Liver (tissue), 9 donors: ENCODE results near the gene MTG1. TPM values are rescaled to one million over a fixed set of nuclear protein-coding genes. Genes with fewer than 3 reads are reported as not detected.

Experiments used
- DNase-seq: peaks from one replicate; pipeline ENCODE4 v3.0.0-alpha.2; 2017; ENCODE audit warnings: low spot score
- H3K27ac ChIP-seq, 2 donors: one replicate each; pipeline ENCODE4 v1.7.0; 2013; ENCODE audit warnings: inconsistent platforms in 2 of 2, low read length in 2 of 2, control low read depth in 1 of 2, low read depth in 1 of 2, mild to moderate bottlenecking in 1 of 2
- H3K27me3 ChIP-seq, 4 donors: one replicate each; pipeline versions ENCODE4 v1.6.1 to v1.7.0; 2013; ENCODE audit warnings: low read length in 3 of 4, inconsistent platforms in 1 of 4, mild to moderate bottlenecking in 1 of 4, moderate library complexity in 1 of 4; ENCODE audit not compliant: control insufficient read depth in 4 of 4, insufficient read depth in 4 of 4
- H3K36me3 ChIP-seq, 4 donors: one replicate each; pipeline versions ENCODE4 v1.6.1 to v1.7.0; 2013; ENCODE audit warnings: low read length in 3 of 4, mild to moderate bottlenecking in 3 of 4, low read depth in 1 of 4, moderate library complexity in 1 of 4; ENCODE audit not compliant: control insufficient read depth in 4 of 4, insufficient read depth in 3 of 4
- H3K4me1 ChIP-seq, 4 donors: one replicate each; pipeline versions ENCODE4 v1.6.1 to v1.7.0; 2013; ENCODE audit warnings: low read length in 3 of 4, mild to moderate bottlenecking in 3 of 4, moderate library complexity in 1 of 4; ENCODE audit not compliant: control insufficient read depth in 4 of 4, insufficient read depth in 4 of 4
- H3K4me3 ChIP-seq, 3 donors: one replicate each; pipeline versions ENCODE4 v1.6.1 to v1.7.0; 2013; ENCODE audit warnings: low read length in 3 of 3, control low read depth in 1 of 3, low read depth in 1 of 3, mild to moderate bottlenecking in 1 of 3
- H3K9ac ChIP-seq, 2 donors: one replicate each; pipeline ENCODE4 v1.7.0; 2013; ENCODE audit warnings: low read length in 2 of 2, mild to moderate bottlenecking in 2 of 2, moderate library complexity in 2 of 2, control low read depth in 1 of 2, low read depth in 1 of 2
- H3K9me3 ChIP-seq, 4 donors: one replicate each; pipeline versions ENCODE4 v1.6.1 to v1.7.0; 2013; ENCODE audit warnings: low read length in 3 of 4; ENCODE audit not compliant: control insufficient read depth in 4 of 4
- ATF3 ChIP-seq: IDR thresholded peaks from 2 replicates; pipeline ENCODE4 v1.6.1; 2016; ENCODE audit warnings: antibody characterized with exemption
- CTCF ChIP-seq: fragments of 150-350 bp; IDR thresholded peaks from 2 replicates; pipeline ENCODE4 v1.5.1; 2017; ENCODE audit warnings: improper control_type of control experiment, low read depth, low read length; ENCODE audit not compliant: missing input control
- EGR1 ChIP-seq, 2 donors: IDR thresholded peaks; 2 replicates each; pipeline ENCODE4 v1.6.1; 2016 to 2018; ENCODE audit warnings: antibody characterized with exemption in 2 of 2, low read depth in 2 of 2
- FOXA1 ChIP-seq: IDR thresholded peaks from 2 replicates; pipeline ENCODE4 v1.6.1; 2016; ENCODE audit warnings: antibody characterized with exemption
- GABPA ChIP-seq, 2 donors: IDR thresholded peaks in 1 of 2; conservative IDR thresholded peaks in 1 of 2; 2 replicates each; pipeline ENCODE4 v1.6.1; 2016; ENCODE audit warnings: antibody characterized with exemption in 2 of 2, mild to moderate bottlenecking in 1 of 2, moderate library complexity in 1 of 2
- HNF4A ChIP-seq, 2 donors: conservative IDR thresholded peaks; 2 replicates each; pipeline ENCODE4 v1.6.1; 2016; ENCODE audit warnings: antibody characterized with exemption in 2 of 2, mild to moderate bottlenecking in 2 of 2
- HNF4G ChIP-seq: IDR thresholded peaks from 2 replicates; pipeline ENCODE4 v1.6.1; 2016; ENCODE audit warnings: antibody characterized with exemption
- JUND ChIP-seq, 2 donors: IDR thresholded peaks; 2 replicates each; pipeline ENCODE4 v1.6.1; 2016; ENCODE audit warnings: antibody characterized with exemption in 2 of 2
- MAX ChIP-seq: IDR thresholded peaks from 2 replicates; pipeline ENCODE4 v1.6.1; 2016; ENCODE audit warnings: antibody characterized with exemption
- NR2F2 ChIP-seq: IDR thresholded peaks from 2 replicates; pipeline ENCODE4 v1.6.1; 2016; ENCODE audit warnings: antibody characterized with exemption
- RAD21 ChIP-seq, 2 donors: IDR thresholded peaks; 2 replicates each; pipeline ENCODE4 v1.6.1; 2016; ENCODE audit warnings: antibody characterized with exemption in 2 of 2, mild to moderate bottlenecking in 2 of 2
- REST ChIP-seq: IDR thresholded peaks from 2 replicates; pipeline ENCODE4 v1.6.1; 2016; ENCODE audit warnings: antibody characterized with exemption, mild to moderate bottlenecking
- RXRA ChIP-seq, 2 donors: IDR thresholded peaks; 2 replicates each; pipeline ENCODE4 v1.6.1; 2017 to 2018; ENCODE audit warnings: antibody characterized with exemption in 2 of 2, mild to moderate bottlenecking in 1 of 2
- SP1 ChIP-seq: IDR thresholded peaks from 2 replicates; pipeline ENCODE4 v1.6.1; 2018; ENCODE audit warnings: antibody characterized with exemption, mild to moderate bottlenecking
- YY1 ChIP-seq: IDR thresholded peaks from 2 replicates; pipeline ENCODE4 v1.6.1; 2016; ENCODE audit warnings: antibody characterized with exemption, mild to moderate bottlenecking
- WGBS: extraction: QIAGEN DNeasy Blood & Tissue Kit; methylation state at CpG from one replicate; pipeline ENCODE4 v1.1.7; 2013; 5-methylcytosine and 5-hydroxymethylcytosine counted together
- polyA plus RNA-seq, 2 donors: library from polyadenylated mRNA; stranded (reverse) in 1 of 2; unstranded in 1 of 2; fragments of 200-250 nt in 1 of 2; fragments of >200 nt in 1 of 2; fragmentation: Nextera tagmentation in 1 of 2; extraction: Ambion mirVana in 1 of 2; gene quantifications; one replicate each; pipeline versions ENCODE4 v1.2.1 to v1.2.3, GENCODE V29; 2013 to 2015
- total RNA-seq, 2 donors: library from RNA; depleted of rRNA; stranded (reverse); fragments of >200 nt; gene quantifications; one replicate each; pipeline ENCODE4 v1.2.3, GENCODE V29; 2014
- TF ChIP-seq, protein P1 (sequence below): IDR thresholded peaks from 2 replicates; pipeline ENCODE4 v1.6.1; 2016; ENCODE audit warnings: antibody characterized with exemption
- donor health status: healthy.
- donor health status: healthy.
- donor health status: healthy.
- donor health status: healthy.
- donor health status: healthy.

MTG1 gene
- total and polyA plus RNA-seq, 4 donors, result 19.4 to 70.6 (median 38.2) TPM

GRCh38 chr10:133359972-133360610 lies 33.9 kb upstream of the MTG1 start (continued):
- TF ChIP-seq CTCF (no peak), MAX (peak; percentile 89), HNF4A (conservative IDR thresholded peaks at IDR 0.05) (peak; percentile 95 to 99), GABPA (IDR thresholded peaks at IDR 0.05 in 1 of 2, conservative IDR thresholded peaks at IDR 0.05 in 1 of 2) (peak in 1 of 2 donors; percentile 47), ATF3 (peak; percentile 35), YY1 (peak; percentile 70), SP1 (peak; percentile 97), RXRA (IDR thresholded peaks at IDR 0.05) (peak; percentile 87 to 95), NR2F2 (no peak)

DNA sequence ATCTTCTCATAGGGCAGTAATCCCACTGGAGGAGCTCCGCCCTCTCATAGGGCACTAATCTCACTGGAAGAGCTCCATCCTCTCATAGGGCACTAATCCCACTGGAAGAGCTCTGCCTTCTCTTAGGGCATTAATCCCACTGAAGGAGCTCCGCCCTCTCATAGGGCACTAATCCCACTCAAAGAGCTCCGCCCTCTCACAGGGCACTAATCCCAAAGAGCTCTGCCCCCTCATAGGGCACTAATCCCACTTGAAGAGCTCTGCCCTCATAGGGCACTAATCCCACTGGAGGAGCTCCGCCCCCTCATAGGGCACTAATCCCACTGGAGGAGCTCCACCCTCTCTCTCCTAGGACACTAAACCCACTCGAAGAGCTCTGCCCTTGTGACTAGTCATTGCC lies 32.7 kb upstream of the MTG1 start:
- H3K4me3 ChIP-seq, result no peak overlapping the region
- H3K27ac ChIP-seq, result peak overlapping the region; percentile 91 to 93

GRCh38 chr10:133361773-133362441 lies 32.0 kb upstream of the MTG1 start:
- Histone ChIP-seq H3K27ac (peak overlapping the region in 1 of 2 donors; percentile 93), H3K36me3 (peaks cover 21 to 51% (median 38%) of the 10 kb centered on the region in 4 donors), H3K4me1 (peaks cover 10 to 39% (median 23%) of the 10 kb centered on the region in 4 donors), H3K9me3 (no peaks in the 10 kb centered on the region), H3K27me3 (no peaks in the 10 kb centered on the region), H3K9ac (no peak overlapping the region), H3K4me3 (no peak overlapping the region)
- DNase-seq, result no peak
- WGBS, result 88% methylated on average over 18 of the region's 18 CpGs
- no peak for TF ChIP-seq FOXA1
- no peak for TF ChIP-seq EGR1 (IDR thresholded peaks at IDR 0.05; ENCODE audit: low read depth in 2 of 2)
- no peak for TF ChIP-seq ATF3
- TF ChIP-seq RAD21 (IDR thresholded peaks at IDR 0.05), result no peak
- no peak for TF ChIP-seq CTCF
- no peak for TF ChIP-seq HNF4G
- TF ChIP-seq, protein P1, sequence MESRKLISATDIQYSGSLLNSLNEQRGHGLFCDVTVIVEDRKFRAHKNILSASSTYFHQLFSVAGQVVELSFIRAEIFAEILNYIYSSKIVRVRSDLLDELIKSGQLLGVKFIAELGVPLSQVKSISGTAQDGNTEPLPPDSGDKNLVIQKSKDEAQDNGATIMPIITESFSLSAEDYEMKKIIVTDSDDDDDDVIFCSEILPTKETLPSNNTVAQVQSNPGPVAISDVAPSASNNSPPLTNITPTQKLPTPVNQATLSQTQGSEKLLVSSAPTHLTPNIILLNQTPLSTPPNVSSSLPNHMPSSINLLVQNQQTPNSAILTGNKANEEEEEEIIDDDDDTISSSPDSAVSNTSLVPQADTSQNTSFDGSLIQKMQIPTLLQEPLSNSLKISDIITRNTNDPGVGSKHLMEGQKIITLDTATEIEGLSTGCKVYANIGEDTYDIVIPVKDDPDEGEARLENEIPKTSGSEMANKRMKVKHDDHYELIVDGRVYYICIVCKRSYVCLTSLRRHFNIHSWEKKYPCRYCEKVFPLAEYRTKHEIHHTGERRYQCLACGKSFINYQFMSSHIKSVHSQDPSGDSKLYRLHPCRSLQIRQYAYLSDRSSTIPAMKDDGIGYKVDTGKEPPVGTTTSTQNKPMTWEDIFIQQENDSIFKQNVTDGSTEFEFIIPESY, result no peak
- TF ChIP-seq MAX, result no peak
- no peak for TF ChIP-seq GABPA (IDR thresholded peaks at IDR 0.05 in 1 of 2, conservative IDR thresholded peaks at IDR 0.05 in 1 of 2)
- TF ChIP-seq JUND (IDR thresholded peaks at IDR 0.05), result no peak
- TF ChIP-seq SP1, result no peak
- no peak for TF ChIP-seq NR2F2
- TF ChIP-seq REST, result no peak

More for the DNA sequence above, 32.7 kb upstream of the MTG1 start:
- 88% methylated on average over 5 of the region's 5 CpGs for WGBS
- H3K36me3 ChIP-seq, result peaks cover 19 to 44% (median 31%) of the 10 kb centered on the region in 4 donors
- H3K4me1 ChIP-seq, result peaks cover 10 to 45% (median 29%) of the 10 kb centered on the region in 4 donors
- TF ChIP-seq HNF4G (no peak), YY1 (no peak), HNF4A (conservative IDR thresholded peaks at IDR 0.05) (no peak)
- DNase-seq, result no peak
- no peak overlapping the region for H3K9ac ChIP-seq
- H3K9me3 ChIP-seq, result no peaks in the 10 kb centered on the region
- no peaks in the 10 kb centered on the region for H3K27me3 ChIP-seq
